DMS79 (cell line): ENCODE results near the gene AIG1.
"Not testable (repeated sequence)": the region's sequence is repeated elsewhere in the genome, so short reads cannot be mapped to it uniquely, and the experiment has no call there.

ENCODE experiments used
- DNase-seq: peaks from one replicate; lab custom pipeline; 2025; lab: John Stamatoyannopoulos, UW

The AIG1 gene

GRCh38 chr6:143234734-143235133 is 174.0 kb downstream of the AIG1 start:
- no peak for DNase-seq

- no peak for DNase-seq
Measured at GRCh38 chr6:143236151-143236798, 175.6 kb downstream of the AIG1 start.

GRCh38 chr6:143238306-143238705 is 177.6 kb downstream of the AIG1 start:
- no peak for DNase-seq

DNA sequence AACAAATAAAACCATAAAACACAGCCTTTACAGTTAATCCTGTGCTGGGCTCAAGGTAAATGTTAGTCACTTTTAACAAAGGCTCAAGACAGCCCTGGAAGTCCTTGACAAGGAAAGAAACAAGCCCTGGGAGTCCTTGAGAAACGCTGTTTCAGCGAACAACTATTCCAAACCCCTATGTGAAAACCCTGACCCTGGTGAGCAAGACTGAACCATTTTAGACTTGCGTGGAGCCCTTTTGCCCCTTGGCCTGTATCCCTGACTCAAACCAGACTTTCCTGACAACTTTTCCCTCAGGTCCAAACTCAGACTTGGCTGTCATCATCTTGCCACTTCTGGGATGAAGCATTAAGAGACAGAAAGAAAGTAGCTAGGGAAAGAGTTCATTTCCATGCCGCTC is 180.4 kb downstream of the AIG1 start:
- no peak for DNase-seq

DNA sequence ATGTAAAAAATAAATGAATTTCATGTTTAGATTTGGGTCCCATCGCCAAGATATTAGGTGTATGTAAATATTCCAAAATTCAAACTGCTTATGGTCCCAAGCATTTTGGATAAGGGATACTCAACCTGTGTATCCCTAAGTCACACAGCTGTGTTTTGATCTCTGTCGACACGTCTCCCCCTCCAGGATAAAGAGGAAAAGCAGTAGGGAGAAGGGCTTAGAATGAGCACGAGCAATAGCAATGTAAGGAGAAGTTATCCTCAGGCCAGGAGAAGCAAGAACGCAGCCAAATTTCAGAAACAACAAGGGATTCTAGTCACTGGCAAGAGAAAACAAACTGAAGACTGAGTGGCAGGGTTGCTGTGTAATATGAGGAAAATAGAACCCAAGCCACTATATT is 181.2 kb downstream of the AIG1 start:
- DNase-seq, result no peak

DNA sequence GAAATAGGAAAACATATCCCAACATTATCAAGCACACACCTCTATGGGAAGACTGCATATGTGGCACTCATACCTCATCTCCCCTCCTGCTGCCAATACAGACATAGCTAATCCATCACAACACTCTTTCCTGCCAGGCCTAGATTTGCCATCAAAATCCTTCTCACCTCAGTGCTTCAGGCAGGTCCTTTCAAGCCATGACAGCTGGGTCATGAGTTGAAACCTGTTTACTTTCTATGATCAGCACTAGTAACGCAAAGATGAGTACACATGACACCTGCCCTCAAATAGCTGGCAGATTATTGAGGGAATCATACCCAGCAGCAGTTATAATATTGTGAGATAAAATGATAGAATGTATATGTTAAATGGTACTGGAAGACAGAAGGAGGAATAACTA is 183.1 kb downstream of the AIG1 start:
- DNase-seq, result no peak

DNA sequence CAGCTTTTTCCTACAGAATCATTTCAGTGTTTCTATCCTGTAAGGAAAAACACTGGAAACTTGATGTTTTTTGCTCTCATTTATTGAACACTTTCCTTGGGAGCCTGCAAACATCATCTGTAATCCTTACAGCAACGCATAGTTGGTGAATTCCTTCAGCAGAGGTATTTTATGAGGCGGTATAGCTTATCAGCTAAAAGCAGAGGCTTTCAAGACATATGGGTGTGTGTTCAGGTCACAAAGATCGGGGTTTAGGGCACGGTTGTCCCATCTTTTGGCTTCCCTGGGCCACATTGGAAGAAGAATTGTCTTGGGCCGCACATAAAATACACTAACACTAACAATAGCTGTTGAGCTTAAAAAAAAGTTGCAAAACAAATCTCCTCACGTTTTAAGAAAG is 185.0 kb downstream of the AIG1 start:
- DNase-seq, result no peak

- not testable (repeated sequence) for DNase-seq
Measured at GRCh38 chr6:143246166-143246775, 185.6 kb downstream of the AIG1 start.

DNA sequence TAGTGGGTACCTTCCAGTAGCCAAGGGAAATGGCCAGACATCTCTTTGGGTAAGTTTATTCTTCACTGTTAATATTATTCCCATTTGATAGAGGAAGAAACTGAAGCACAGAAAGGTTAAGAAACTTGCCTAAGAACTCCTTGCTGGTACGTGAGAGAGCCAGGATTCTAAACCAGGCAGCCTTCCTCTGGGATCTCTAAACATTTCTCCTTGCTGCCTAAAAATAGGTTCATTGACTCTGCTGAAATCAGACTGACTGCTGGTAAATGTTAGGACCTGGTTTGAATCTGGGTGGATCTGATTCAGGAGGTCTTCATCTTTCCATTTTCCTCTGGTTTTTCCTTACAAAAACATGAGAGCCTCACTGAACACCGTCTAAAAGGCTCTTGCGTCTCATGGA is 186.9 kb downstream of the AIG1 start:
- DNase-seq, result no peak

- no peak for DNase-seq
Measured at GRCh38 chr6:143248359-143248758, 187.7 kb downstream of the AIG1 start.

DNA sequence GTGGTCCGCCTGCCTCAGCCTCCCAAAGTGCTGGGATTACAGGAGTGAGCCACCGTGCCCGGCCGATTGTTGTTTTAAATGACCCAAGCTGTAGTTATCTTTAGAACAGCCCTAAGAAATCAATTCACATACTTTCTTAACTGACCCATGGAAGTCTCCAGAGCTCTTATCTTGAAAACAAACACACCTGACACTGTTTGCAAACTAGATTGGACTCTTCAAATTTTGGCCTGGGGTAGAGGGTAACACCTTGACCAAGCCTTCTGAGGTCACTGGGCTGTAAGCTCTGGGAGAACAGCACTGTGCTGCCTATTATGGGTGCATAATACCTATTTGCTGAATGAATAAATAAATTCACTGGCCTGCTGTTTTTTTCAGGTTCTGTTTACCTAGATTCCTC is 190.6 kb downstream of the AIG1 start:
- DNase-seq, result no peak

GRCh38 chr6:143252961-143253360 is 192.3 kb downstream of the AIG1 start:
- DNase-seq, result no peak

DNA sequence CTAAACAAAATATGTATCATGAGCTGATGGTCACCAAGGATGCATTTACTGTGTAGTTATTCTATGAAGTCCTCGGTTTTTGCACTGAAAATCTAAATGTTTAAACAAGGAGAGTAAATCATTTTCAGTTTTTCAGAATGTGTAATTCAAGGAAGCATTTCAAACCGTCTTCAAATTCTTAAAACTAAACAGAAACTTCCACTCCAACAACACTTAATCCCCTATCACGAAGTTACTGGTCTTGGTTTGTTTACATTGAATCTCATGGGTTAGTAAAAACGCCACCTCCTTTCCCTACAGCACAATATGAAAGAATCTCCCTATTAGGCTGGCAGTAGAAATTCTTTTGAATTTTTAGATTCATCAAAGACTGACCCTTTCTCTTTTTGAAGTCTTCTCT is 192.9 kb downstream of the AIG1 start:
- DNase-seq, result no peak

DNA sequence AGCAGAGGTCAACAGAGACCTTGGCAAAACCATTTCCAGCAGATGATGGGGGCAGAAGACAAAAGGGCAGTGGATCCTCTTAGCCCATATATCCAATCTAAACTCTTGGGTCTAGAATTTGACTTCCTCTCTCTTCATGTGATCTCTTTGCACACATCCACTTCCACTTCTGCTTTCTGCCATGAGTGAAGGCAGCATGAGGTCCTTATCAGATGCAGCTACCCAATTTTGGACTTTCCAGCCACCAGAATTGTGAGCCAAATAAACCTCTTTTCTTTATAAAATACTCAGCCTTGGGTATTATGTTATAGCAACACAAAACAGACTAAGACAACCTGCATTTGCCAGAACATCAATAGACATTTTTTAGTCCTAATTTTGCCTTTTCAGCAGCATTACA is 198.3 kb downstream of the AIG1 start:
- no peak for DNase-seq

GRCh38 chr6:143260857-143261256 is 200.2 kb downstream of the AIG1 start:
- no peak for DNase-seq

DNA sequence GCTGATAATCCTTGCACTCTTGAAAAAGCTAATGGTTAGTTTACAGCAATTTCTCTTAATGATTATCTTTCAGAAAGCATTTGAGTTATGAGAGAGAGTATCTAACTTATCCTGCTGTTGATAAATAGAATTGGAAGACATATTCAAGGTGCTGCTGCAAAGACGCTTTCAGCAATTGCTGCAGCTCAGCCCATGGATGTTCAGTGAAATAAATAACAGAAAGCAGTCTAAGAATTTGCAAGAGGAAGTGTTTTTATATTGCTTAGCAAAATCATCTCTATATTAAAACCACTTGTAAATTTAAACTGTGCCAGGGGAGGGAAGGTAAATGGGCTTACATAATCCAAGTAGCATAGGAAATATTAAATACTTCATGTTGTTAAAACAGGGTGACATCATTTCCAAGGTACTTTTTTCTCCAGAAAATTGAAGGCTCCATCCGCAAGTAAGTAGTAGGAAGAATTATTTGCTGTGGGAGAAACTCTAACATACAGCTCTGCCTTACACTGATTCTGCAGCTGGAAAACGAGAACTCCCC is 201.3 kb downstream of the AIG1 start:
- no peak for DNase-seq

GRCh38 chr6:143262859-143263258 is 202.2 kb downstream of the AIG1 start:
- no peak for DNase-seq

DNA sequence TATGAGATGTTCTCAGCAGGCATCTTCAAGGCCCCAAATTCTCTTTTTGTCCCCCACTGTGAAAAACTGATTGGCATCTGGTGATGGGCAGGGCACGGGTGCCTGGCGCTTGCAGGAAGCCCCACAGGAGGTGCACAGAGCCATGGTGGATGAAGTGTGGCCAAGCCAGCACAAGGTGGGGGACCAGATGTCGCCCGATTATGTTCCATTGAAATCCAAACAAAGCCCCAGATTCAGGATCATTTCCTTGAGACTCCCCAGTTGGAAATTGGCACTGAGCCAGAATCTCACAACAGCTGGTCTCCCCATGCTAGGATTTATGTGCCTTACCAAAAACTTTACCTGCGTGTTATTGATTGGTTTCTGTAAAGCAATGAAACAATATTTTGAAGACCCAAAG is 203.7 kb downstream of the AIG1 start:
- no peak for DNase-seq

DNA sequence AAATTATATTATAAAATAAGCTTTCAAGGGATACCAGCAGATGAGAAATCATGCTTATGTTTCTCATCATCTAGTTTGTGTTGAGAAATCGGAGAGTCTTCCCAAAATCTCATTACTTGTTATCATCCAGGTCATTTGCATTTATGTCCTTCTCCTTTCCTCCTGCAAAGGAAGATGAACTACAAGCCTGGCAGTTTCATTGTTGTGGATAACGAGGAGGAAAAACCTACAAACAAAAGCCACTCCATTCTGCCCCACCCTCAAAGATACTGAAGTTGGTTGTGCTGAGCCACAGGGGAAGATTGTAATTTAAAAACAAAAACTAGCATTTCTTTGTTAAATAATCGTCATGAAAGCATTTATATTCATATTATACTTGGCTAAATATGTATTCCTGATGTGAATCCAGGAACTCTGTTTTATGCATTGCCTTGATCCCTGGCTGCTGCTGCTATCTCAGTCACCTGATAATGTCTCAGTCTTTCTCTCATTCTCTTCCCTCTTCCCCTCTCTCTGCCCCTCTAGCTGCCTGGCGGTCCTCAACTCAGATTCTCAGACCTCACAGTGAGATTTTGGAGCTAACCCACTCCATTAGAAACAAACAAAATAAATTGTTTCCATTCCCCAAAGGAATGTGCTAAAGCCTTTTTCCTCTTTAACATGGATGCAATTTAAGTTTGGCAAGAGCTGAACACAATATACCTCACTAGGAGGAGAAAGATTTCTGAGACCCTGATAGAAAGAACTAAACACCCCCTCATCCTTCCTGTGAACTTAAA is 204.5 kb downstream of the AIG1 start:
- no peak for DNase-seq

GRCh38 chr6:143267760-143268159 is 207.1 kb downstream of the AIG1 start:
- no peak for DNase-seq

DNA sequence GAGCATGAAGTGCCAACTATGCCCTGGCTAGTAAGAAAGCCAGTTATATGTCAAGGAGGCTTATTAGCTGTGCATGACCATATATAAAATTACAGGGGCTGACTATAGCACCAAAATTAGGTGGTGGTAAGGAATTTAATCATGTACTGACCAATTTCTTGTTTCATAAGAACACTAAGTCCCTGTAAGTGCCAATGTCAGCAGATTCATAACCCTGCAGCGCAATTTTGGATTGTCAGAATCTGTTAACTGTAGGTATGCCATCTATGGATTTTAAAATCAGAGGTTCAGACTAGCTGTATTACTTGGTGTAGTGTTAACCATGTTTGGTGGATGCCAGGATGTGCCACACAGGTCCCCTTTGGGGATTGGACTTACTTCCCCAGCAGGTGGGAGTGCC is 207.8 kb downstream of the AIG1 start:
- DNase-seq, result no peak

GRCh38 chr6:143270026-143270425 is 209.3 kb downstream of the AIG1 start:
- no peak for DNase-seq

DNA sequence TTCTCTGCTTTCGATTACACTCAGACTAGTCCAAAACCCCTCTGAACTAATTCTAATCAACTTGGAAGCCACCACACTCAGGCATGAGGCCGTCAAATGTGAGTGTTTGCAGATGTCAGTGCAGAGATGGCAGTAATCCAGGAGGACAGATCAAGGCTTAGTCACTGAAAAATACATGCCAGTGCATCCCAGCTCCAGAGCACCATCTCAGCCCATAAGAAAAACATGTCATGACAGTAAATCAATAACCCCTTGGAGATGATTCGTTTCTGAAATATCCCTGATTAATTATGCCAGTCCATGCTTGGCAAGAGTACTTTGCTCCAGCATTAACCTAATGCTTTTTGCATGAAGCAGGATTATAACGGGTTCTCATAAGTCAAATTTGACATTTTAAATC is 210.3 kb downstream of the AIG1 start:
- no peak for DNase-seq
